GM12874 (cell line): Measurements from ENCODE around the gene RHEB.

ENCODE experiments used
- TF ChIP-seq, protein P1 (sequence below): IDR thresholded peaks from 2 replicates; pipeline ENCODE4 v1.5.1; 2011; ENCODE audit warnings: low read depth, mild to moderate bottlenecking, control low read depth, low read length, moderate library complexity; ENCODE audit not compliant: insufficient read depth

The RHEB gene

DNA sequence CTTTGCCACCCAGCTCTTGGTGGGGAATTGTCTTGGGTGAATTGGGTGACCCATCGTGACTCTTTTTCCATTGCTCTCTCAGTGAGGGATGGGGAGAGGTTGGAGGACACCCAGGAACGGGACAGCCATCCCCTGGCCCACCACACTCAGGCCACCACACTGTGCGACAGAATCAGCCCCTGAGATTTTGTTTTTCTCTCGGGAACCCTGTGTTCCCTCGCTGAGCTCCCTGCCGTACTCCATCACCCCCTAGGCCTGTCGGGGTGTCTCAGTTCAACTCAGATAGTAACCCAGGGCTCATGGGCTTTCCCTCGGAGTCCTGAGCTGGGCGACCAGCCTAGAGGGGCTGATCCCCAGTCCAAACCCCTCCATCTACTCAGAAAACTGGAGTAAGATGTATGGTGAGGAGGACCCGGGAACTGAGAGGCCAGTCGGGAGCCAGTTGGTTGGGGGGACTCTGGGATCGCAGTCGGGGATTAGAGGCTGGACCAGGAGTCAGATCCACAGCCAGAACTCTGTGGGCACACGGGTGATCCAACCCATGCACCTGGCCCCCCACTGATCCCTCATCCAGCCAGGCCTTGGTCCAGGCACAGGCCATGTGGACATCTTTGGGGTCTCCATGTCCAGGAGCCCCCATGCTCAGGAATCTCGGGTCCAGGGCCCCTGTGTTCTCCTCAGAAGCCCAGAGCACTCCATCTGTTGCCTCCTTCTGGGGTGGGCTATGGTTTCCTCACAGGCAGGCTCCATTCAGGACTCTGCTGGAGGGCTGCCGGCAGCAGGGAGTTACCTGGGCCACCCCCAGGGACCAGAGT lies 89.1 kb downstream of the RHEB start:
- TF ChIP-seq, protein P1, sequence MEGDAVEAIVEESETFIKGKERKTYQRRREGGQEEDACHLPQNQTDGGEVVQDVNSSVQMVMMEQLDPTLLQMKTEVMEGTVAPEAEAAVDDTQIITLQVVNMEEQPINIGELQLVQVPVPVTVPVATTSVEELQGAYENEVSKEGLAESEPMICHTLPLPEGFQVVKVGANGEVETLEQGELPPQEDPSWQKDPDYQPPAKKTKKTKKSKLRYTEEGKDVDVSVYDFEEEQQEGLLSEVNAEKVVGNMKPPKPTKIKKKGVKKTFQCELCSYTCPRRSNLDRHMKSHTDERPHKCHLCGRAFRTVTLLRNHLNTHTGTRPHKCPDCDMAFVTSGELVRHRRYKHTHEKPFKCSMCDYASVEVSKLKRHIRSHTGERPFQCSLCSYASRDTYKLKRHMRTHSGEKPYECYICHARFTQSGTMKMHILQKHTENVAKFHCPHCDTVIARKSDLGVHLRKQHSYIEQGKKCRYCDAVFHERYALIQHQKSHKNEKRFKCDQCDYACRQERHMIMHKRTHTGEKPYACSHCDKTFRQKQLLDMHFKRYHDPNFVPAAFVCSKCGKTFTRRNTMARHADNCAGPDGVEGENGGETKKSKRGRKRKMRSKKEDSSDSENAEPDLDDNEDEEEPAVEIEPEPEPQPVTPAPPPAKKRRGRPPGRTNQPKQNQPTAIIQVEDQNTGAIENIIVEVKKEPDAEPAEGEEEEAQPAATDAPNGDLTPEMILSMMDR = no peak

DNA sequence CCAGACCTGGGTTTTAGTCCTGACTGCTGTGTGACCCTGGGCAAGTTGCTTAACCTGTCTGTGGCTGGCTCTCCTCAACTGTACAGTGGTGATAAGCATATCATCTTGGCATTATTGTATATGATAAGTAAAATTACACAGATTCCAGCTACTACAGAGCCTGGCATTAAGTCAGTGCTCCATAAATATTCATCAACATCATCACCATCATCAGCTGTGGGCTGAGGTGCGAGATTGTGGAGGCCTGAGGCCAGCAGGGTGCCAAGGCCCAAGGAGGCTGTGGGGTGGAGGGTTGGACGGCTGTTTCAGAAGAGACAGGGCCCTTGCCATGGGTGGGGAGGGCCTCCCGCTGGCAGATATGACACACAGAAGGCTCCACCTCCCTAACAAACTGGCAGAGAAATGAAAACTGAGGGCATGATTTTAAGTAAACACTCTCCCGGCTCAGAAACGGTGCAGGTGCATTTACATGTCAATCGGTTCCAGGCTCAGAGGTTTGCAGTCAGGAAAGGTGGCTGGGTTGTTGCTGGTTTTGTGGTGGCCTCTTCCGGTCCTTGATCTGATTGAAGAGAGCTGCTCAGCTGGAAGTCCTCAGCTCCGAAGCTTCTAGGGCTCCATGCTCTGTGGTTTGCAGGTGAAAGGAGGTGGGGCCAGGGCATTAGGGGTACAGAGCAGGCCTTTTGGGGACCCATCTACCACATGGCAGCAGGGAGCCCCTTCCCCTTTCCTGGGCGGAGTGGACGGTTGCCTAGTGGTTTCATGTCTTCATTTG lies 89.9 kb downstream of the RHEB start:
- TF ChIP-seq, protein P1 = no peak

DNA sequence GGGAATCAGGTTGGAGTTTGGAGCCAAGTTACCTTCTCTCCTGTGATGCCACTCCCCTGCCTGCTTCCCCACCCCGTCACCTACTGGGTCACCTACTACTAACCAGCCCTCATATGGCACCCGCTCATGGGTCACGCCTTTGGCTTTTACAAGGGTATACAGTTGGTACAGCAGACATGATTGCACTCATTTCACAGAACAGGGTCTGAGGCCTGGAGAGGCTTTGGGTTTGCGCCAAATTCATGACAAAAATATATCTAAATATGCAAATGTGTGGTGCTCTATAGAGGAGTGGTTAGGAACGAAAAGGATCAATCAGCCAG lies 90.5 kb downstream of the RHEB start:
- TF ChIP-seq, protein P1 = no peak

DNA sequence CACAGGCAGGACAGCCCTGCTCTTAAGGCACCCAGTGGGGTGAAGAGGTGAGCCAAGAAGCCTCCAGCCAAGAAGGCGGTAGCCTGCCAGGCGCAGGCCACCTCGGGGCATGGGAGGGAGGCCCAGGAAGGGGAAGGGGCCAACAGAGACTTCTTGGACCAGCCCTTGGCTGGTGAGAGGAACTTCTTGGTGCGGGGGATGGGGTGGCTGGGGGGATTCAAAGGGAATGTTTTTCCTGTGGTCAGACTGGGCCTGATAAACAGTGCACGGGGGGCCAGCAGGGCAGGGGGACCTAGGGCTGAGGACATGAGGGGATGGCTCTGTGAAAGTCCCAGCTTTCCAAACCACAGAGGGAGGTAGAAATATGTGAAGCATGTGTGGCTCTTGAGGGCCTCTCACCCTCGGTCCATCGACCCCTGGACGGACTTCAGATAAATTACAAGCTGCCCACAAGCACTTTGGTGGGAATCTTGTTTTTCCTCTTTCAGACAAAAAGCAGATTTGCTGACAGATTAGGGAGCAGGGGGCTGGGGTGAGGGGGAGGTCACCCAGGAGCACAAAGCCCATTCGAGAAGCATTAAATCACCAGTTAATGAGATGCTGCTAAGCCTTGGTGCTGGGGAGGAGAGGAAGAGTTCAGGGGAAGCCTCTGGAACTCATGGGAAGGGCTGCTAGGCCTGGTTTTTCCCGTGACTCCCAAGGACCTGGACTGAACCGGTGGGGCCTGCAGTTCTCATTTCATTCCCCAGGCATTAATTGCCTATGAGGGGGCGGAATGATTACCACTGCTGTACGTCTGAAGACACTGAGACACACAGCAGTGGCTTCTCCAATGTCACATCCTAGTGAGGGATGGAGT lies 91.1 kb downstream of the RHEB start:
- TF ChIP-seq, protein P1 = no peak

DNA sequence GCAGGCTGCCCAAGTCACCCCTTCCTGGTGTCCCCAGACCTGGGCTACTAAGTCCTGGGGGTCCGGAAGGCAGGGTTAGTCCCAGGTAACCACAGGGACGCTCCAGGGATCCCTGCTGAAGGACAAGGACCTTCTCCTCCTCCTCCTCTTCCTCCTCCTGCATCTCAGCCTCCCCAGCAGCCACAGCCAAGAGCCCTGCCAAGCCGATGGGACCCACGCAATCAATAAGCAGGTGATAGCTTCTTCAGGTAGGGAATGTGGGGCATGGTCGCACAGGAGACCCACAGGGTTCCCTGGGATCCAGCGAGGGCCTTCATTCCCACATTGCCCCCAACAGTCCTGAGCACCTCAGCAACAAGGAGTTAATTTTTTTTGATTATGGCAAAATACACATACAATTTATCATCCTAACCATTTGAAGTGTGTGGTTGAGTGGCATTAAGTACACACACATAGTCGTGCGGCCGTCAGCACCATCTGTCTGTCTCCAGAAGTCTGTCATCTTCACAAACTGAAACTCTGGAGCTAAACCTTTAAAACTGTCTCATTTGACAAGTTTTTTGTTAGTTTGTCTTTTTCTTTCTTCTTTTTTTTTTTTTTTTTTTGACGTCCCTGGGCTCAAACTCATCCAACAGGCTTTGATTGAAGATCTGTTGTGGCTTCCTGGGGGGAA lies 91.9 kb downstream of the RHEB start:
- TF ChIP-seq, protein P1 = no peak

DNA sequence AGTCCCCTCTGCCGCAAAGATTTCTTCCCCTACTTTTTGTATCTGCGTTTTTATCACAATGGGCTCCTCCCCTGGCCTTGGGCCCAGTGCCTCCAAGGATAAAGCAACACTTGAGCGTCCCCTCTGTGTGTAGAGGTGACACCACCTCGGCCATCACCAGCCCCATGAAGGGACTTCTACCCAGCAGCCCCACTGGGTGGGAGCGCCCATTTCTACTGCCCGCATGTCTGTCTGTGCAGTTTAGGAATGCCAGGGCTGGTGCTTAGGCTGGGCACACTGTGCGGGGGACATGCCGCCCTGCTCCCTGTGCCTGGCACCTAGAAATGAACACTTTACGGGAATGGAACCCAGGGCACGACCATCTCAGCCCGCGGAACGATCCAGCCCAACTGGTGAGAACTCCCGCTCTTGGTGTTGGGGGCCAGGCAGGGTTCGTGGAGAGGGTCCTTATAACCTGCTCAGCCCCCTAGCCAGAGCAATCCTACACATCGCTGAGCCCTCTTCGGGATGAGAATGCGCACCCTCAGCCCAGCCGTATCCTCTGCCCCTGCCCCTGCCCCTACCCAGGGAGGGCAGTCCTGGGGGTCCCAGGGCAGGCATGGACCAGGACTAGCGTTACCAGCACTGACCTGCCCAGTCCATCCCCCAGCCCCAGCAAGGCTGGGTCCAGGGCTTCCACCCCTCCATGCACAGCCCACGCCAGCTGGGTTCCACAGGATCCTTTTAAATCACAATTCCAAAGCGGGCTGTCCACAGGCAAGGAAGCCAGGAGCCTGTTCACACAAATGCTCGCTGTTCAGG lies 92.6 kb downstream of the RHEB start:
- TF ChIP-seq, protein P1 = no peak
